G401 (cell line): Measurements from ENCODE around the gene ARHGEF5. TPM values are rescaled to one million over a fixed set of nuclear protein-coding genes. Genes with fewer than 3 reads are reported as not detected.
"Not testable (repeated sequence)": the region's sequence is repeated elsewhere in the genome, so short reads cannot be mapped to it uniquely, and the experiment has no call there.

Experiments used
- DNase-seq: peaks from one replicate; pipeline ENCODE4 v3.0.0-alpha.2; 2015; ENCODE audit warnings: low spot score
- in situ Hi-C: cut with HindIII; loops from 2 replicates; pipeline ENCODE4 v1.10.0; 2016; ENCODE audit warnings: low sequenced_read_pairs, mixed read lengths
- total RNA-seq: library from RNA; depleted of rRNA; stranded (reverse); fragments of >200 nt; shearing (Covaris generic); gene quantifications from 2 replicates; pipeline ENCODE4 v1.2.3, GENCODE V29; 2014

The ARHGEF5 gene
- total RNA-seq, 1 experiment from 2014 or later: not detected

DNA sequence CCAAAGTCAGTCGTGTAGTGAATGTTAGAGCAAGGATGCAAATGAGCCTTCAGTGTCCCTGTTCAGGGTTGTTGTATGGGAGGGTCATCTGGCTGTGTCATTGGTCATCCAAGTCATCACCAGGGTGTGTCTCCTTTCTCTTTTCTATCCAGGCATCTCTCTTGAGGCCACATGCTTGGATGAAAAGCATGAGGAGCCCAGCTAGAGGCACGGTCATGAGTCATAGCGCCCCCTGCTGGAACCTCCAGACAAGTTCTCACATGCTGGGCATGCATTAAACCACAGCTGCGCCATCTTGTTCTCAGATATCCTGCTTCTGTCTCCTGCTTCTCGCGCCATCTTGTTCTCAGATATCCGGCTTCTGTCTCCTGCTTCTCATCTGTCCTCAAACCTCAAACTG is 14.0 kb downstream of the ARHGEF5 start:
- in situ Hi-C loops: not testable (repeated sequence)

DNA sequence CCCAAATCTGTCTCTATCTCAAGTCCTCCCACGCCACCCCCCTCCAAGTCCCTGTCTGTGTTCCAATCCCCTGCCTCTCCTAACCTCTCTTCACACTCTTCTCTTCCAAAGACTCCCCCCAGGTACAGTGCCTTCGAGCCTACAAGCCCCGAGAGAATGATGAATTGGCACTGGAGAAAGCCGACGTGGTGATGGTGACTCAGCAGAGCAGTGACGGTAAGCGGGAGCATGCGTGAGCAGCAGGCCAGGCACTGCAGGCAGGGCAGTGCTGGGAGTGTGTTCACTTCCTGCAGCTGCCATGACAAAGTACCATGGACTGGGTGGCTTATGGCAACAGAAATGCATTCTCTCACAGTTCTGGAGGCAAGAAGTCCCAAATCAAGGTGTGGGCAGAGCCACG is 23.4 kb downstream of the ARHGEF5 start:
- in situ Hi-C loops: no loop called here
- DNase-seq: no peak

More for the DNA sequence above, 14.0 kb downstream of the ARHGEF5 start:
- DNase-seq: not testable (repeated sequence)

DNA sequence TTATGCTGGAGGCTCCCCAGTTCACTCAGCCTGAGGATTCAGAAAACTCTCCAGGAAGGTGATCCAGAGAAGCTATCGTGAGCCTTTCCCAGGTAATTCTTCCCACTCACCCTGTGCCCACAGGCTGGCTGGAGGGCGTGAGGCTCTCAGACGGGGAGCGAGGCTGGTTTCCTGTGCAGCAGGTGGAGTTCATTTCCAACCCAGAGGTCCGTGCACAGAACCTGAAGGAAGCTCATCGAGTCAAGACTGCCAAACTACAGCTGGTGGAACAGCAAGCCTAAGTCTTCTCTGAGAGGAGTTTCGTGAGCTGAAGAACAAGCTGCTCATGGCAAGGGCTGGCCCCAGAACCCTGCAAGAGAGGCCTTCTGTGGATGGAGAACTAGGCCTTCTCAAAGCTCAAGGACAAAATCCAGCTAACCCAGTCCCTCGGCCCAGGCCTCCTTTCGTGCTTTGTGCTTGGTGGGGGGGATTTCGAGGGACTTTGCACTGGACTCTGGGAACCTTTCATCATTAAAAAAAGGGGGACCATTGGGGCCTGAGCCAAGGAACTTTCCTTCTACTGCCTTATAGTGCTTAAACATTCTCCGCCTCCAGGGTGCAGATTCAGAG is 24.7 kb downstream of the ARHGEF5 start:
- DNase-seq: no peak
- in situ Hi-C loops: no loop called here

DNA sequence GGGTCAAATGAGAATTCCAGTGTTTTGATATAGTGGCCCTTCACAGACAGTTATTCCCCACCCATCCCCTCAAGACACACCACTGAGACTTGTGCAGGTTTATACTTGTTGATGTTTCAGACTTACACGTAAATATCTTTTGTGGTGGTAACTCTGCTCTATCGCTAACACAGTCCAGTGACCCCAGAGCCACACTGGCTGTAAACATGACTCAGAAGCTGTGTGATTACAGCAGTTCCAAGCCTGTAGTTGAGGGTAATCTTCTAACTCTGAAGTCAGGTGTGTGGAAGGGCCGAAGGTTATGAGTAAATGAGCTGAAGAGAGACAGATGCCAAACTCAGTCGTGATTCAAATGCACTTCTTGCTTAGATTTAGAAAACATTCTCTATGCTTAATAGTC is 28.9 kb downstream of the ARHGEF5 start:
- DNase-seq: no peak
- in situ Hi-C loops: no loop called here

DNA sequence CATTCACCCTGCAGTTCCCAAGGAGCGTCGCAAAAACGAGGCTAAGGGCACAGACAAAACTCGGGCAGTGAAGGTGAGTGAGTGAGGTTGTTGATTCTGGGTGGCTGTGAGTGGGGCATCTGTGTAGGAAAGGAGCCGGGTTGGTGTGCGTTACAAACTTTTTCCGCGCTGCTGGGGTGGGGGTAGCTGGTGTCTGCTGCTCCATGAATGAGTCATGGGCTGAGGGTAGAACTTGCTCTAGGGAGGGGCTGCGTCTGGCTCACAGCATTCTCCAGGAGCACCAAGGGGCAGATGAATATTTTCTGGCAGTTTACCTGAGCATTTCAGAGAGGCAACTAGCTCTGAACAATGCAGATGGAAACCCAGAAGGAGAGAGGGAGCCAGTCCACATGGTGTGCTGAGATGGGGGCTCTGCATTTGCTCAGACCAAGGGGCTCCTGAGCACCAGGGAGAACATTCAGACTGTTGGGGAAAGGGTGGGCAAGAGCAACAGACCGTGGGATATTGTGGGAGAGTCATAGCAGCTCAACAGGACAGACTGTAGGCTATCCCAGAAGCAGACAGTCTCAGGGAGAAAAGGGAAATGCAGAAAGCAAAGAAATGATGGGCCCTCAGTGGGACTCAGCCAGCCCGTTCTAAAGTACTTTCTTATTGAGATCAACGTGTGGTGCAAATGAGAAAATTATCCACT is 29.5 kb downstream of the ARHGEF5 start:
- DNase-seq: no peak

DNA sequence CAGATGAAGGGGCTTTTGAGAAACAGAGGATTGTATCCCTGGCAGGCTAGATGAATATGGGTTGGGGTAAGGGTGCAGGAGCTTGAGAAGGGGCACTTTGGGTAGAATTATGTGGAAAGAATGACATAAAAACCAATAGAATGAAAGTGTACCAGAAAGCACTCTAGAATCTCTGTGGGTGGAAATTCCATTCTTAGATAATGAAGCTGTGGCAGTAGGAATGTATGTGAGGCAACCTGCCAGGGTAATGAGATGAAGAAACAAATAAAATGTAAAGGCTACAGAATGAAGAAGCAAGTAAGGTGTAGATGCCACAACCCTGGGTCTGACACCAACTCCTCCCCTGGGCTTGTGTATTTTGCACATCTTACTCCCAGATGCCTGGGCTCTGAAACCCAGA is 31.5 kb downstream of the ARHGEF5 start:
- no peak for DNase-seq
- in situ Hi-C loops: no loop called here

More for the DNA sequence above, 29.5 kb downstream of the ARHGEF5 start:
- in situ Hi-C loops: no loop called here

DNA sequence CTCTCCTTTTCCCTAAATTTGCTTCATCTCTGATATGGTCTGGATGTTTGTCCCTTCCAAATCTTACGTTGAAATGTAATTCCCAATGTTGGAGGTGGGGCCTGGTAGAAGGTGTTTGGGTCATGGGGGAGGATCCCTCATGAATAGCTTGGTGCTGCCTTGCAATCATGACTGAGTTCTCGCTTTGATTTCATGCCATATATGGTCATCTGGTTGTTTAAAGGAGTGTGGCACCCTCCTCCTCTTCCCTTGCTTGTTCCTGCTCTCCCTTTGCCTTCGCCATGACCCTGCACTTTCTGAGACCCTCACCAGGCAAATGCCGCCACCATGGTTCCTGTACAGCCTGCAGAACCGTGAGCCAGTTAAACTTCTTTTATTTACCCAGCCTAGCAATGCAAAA is 33.7 kb downstream of the ARHGEF5 start:
- DNase-seq: no peak
- in situ Hi-C loops: no loop called here

DNA sequence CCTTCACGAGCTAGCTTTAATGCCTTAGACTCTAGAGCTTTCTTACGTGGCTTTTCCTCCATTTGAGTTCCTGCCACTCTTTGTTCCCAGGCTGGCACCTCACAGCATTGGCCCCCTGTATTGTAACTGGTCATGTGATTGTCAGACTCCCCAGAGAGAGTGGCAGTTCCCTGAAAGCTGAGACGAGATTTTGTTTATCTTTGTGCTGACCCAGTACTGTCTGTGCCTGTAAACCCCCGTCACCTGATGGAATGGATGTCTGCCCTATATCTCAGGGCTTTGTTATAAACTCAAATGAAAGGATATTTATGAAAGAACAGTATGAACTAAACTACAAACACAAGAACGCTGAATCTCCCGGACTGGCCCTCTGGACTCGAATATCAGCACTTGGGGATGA is 35.3 kb downstream of the ARHGEF5 start:
- peak; percentile 5 for DNase-seq
- in situ Hi-C loops: no loop called here

DNA sequence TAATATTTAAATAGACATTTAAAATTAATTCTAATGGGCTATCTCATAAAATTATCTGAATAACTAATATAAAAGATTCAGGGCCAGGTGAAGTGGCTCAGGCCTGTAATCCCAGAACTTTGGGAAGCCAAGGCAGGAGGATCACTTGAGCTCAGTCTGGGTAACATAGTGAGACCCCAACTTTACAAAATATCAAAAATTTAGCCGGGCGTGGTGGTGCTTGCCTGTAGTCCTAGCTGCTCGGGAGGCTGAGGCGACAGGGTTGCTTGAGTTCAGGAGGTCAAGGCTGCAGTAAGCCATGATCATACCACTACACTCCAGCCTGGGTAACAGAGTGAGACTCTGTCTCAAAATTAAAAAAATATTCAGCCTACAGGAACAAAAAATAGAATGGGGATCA is 35.8 kb downstream of the ARHGEF5 start:
- in situ Hi-C loops: no loop called here
- DNase-seq: no peak

DNA sequence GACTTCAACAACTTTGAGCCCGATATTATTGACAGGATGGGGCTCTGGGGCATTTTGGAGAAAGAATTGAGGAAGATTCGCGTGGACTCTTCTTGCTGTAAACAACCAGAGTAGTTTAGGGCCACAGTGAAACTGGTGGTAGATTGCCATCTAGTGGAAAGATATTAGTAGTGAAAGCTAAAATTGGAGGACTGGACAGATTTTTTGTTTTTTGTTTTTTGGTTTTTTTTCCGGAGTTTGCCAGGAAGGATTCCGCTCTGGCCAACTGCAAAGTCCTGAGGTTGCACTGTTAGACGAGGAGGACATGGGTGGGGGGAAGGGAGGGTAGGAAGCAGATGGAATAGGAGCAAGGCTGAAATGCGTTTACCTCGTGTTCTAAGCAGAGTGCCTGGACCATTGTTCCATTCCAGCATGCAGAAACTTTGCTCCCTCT is 36.6 kb downstream of the ARHGEF5 start:
- in situ Hi-C loops: no loop called here
- peak; percentile 59 for DNase-seq

DNA sequence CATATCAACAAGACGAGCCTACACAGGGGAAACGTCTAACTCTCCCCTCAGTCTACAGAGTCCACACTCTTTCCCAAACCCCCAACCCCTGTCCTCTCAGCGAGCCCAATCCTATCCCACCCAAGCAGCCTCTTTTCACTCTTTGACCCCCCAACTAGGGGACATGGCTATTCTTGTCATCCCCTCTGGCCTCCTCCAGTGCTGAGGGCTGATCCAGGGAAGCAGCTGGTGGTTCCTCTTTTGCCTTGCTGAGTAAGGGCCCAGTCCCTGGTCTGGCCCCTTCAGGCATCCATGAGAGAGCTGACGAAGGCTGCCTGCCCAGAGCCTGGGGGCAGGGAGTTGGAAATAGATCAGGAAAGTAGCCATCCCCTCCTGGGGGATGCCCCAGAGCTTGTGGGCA is 41.9 kb downstream of the ARHGEF5 start:
- no peak for DNase-seq
- in situ Hi-C loops: no loop called here

DNA sequence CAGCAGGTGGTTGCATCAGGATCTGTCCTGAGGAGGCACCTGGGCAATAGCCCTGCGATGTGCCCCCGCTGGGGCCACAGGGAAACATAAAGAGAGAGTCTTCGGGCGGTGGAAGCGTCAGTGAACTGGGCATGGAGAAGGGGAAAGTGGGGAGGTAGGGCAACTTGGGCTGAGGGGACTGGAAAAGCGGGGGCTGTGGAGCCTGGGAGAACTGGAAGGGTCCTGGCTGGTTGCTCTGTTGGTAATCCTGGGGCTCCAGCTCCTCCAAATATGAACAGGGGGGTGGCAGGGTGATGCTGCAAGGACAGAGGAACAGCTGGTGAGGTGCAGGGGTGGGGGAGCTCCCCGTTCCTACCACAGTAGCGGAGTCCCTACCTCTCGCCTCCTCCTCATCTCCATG is 43.1 kb downstream of the ARHGEF5 start:
- DNase-seq: no peak
- in situ Hi-C loops: no loop called here

DNA sequence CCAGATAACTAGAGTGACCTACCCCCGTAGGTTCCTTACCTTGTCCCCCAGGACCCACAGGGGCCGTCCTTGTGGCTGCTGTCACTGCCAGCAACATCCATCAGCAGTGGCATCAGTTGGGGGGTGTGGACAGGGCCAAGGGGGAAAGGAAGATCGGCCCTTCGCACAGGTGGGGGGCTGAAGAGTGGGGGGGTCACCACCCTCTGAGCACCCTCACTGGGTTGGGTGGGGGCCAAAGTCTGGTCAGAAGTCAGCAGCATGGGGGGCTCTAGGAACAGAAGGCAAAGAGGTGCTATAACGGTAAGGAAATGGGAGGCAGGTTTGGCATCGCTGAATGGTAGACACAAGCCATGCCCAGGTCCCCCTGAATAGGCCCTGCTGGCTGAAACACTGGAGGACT is 43.7 kb downstream of the ARHGEF5 start:
- no peak for DNase-seq
- in situ Hi-C loops: no loop called here

DNA sequence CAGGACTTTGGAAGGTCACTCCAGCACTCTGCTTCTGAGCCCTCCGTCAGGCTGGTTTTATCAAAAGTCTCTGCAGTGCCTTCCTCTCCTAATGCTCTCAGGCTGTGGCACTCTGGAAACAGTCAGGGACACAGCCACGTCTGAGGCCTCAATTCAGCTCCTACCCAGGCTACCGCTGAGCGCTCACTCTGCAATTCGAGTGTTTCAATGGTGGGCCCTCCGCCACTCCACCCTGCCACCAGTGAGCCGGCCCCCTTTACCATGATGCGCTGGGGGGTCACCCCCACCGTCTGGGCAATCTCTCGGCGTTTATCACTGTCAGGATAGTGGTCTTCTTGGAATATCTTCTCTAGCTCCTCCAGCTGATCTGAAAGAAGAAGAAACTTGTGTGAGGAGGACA is 44.7 kb downstream of the ARHGEF5 start:
- no peak for DNase-seq
- in situ Hi-C loops: no loop called here

DNA sequence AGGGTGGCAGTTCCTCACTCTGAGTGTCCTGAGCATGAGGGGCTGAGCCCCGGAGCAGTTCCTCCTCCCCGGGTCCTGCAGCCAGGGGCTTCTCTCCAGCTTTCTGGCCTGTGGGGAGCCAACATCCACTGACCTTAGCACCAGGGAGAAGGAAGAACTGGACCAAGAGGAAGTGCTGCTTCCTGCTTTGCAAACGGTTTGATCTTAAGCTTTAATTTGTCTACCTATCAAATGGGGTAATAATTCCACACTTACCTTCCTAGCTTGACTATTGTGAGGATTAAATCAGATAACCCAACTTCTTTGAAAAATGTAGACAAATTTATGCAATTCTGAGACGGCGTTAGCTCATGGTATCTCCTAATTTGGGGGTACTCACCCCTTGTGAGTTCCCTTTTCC is 46.3 kb downstream of the ARHGEF5 start:
- DNase-seq: no peak
- in situ Hi-C loops: no loop called here

DNA sequence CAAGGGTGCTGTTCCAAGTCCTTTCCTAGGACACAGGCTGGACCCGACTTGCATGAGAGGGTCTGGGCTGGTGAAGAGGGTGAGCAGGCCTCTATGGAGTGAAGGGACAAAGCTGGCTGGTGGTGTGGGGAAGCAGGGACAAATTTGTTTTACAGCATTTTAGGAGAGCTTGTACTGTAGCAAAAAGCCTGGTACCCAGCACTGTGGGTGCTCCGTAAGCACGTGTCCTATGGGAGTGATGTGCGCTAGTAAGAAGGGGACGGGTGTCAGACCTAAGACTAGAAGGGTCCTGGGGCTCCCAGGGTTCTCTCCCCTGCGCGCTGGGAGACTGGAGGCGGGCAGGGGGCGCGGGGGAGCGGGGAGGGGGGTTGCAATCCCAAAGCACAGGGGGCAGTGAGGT is 47.9 kb downstream of the ARHGEF5 start:
- no peak for DNase-seq
- in situ Hi-C loops: no loop called here

DNA sequence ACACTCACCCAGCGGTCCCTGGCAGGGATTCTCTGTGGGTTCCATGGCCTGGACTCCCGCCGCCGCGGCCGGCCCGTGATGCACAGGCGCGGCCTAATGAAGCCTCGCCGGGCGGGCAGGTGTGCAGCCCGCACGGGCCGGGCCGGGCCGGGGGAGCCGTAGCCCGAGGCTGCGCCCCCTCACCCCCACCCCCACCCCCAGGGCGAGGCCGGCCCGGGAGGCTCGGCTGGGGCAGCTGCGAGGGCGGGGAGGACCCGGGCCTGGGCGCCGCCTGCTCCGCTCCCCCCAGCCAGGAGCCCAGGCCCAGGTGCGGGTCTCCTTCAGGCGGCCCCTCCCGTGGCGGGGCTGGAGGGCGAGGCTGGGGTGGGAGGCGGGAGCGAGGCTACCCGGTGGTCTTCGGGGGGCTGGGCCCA is 48.5 kb downstream of the ARHGEF5 start, which contains the start of gene NOBOX:
Gene NOBOX (minus strand): TSS at position 45 of the 413 bp plus-strand sequence.
- in situ Hi-C loops: no loop called here
- DNase-seq: no peak

DNA sequence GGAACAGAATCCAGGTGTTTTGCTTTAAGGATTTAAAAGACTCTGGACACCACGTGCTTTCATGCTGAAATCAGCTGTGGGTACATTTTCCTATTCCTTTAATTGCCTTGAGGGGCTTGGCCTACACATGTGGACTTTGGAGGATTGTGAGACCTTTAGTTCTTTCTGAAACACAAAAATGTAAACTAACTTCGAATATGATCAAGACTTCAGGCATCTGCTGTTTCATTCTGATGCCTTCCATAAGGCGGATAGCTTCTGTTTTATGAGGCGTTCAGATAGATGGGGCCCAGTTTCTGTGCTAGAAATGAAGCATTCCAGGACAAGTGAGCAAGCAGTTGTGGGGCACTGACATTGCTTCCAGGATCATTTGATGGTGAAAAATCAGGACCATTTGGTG is 49.7 kb downstream of the ARHGEF5 start:
- in situ Hi-C loops: no loop called here
- DNase-seq: no peak

DNA sequence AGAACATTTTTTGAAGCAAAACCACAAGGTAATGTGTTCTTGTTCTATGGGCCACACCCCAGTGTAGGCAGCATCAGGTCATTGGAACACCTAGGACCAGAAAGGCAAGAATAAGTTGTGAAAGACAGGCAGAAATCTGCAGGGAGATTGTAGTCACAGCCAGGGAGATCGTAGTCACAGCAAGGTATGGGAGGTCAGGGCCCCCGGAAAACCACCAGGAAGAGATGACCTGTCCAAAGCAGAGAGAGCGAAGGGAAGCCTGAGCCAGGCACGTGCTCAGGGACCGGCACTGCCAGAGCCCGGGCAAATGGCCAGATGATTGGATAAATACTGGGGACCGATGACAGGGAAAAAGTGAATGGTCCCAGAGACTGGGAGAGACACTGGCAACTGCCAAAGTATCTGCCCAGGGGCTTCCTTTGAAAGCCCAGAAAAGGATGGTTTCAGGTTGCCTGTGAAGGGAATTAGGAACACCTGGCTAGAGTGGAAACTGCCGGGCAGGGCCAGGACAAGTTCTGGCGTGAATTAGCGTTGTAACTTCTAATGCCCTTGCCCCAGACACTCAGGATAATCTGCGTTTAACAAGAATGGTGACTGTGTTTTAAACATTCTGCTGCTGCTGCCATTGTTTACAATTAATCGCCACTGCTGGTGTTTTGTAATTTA is 52.2 kb downstream of the ARHGEF5 start:
- in situ Hi-C loops: no loop called here

DNA sequence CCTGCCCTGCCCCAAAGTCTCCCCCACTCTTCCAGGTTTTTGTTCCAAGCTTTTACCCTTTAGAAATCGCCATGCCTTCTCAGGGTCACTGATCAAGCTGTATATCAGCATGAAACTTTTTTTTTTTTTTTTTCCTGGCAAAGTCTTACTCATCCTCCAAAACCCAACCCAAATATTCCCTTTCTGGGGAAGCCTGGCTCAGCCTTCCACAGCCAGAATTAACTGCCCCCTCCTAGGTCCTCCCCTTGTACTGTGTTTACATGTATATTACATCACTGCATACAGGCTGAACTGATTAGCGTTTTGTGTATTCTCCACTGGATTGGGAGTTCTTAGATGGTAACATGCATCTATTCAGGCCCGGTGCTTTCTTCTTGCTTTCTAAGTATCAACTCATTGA is 52.9 kb downstream of the ARHGEF5 start:
- no peak for DNase-seq

More for the DNA sequence above, 52.2 kb downstream of the ARHGEF5 start:
- DNase-seq: no peak

More for the DNA sequence above, 52.9 kb downstream of the ARHGEF5 start:
- in situ Hi-C loops: no loop called here
